Activated CD8-positive, alpha-beta memory T cell treated with anti-CD3 and anti-CD28 coated beads, Interleukin-2, amount 10 ng/mL, durations not matched to agents 7 days and 5 days (primary cell): Measurements from ENCODE around the gene MAGEC1. TPM values are rescaled to one million over a fixed set of nuclear protein-coding genes. Genes with fewer than 3 reads are reported as not detected.

Experiments
- ATAC-seq: fragments of 150-1000 bp; cut with Tn5 transposase; one replicate; pipeline ENCODE4 v1.10.0; 2021; ENCODE audit warnings: moderate library complexity
- CTCF ChIA-PET: fragments of 350-600 bp; sonication (Branson Sonifier 250); formaldehyde crosslinking; loops from one replicate; lab custom pipeline; 2021; ENCODE audit warnings: antibody characterized with exemption; lab: Charles Lee
- DNase-seq: peaks from one replicate; pipeline ENCODE4 v3.0.0-alpha.2; 2020
- H3K27ac Mint-ChIP-seq: one replicate; pipeline ENCODE4 v1.8.0; 2021; ENCODE audit warnings: mild to moderate bottlenecking, mixed read lengths
- H3K27me3 Mint-ChIP-seq: one replicate; pipeline ENCODE4 v1.8.0; 2021; ENCODE audit warnings: mixed read lengths
- H3K36me3 Mint-ChIP-seq: one replicate; pipeline ENCODE4 v1.8.0; 2021; ENCODE audit warnings: mild to moderate bottlenecking, mixed read lengths
- H3K4me1 Mint-ChIP-seq: one replicate; pipeline ENCODE4 v1.8.0; 2021; ENCODE audit warnings: mixed read lengths
- H3K4me3 Mint-ChIP-seq: one replicate; pipeline ENCODE4 v1.8.0; 2021; ENCODE audit warnings: mild to moderate bottlenecking, moderate library complexity, mixed read lengths
- H3K9me3 Mint-ChIP-seq: one replicate; pipeline ENCODE4 v1.8.0; 2022; ENCODE audit warnings: low read depth, mixed read lengths
- total RNA-seq, 2 experiments: library from RNA; stranded (reverse); gene quantifications; one replicate each; pipeline ENCODE4 v1.2.3, GENCODE V29; 2021

The MAGEC1 gene
- total RNA-seq, 2 experiments from 2014 or later = not detected

- no peaks in the 10 kb centered on the region for H3K4me1 Mint-ChIP-seq
- H3K36me3 Mint-ChIP-seq = no peaks in the 10 kb centered on the region
- no peak overlapping the region for H3K27ac Mint-ChIP-seq
- ATAC-seq = no peak
- H3K4me3 Mint-ChIP-seq = no peak overlapping the region
- CTCF ChIA-PET = no interaction called here
- DNase-seq = no peak
- H3K27me3 Mint-ChIP-seq = no peaks in the 10 kb centered on the region
- no peaks in the 10 kb centered on the region for H3K9me3 Mint-ChIP-seq
These were observed 37.5 kb downstream of the MAGEC1 start for GRCh38 chrX:141941234-141941633.

DNA sequence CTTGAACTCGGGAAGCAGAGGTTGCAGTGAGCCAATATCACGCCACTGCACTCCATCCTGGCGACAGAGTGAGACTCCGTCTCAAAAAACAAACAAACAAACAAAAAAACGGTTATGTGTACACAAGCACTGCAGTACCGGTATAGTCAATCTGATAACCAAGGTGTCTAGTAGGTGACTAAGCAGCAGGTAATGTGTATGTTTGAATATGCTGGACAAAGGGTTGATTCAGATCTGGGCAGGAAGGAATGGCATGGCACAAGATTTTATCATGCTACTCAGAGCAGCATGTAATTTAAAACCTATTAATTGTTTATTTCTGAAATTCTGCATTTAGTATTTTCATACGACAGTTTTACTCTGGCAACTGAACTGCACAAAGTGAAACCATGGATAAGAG, 41.7 kb downstream of the MAGEC1 start:
- no peak for DNase-seq
- no peak for ATAC-seq
- no peaks in the 10 kb centered on the region for H3K27me3 Mint-ChIP-seq
- no peaks in the 10 kb centered on the region for H3K36me3 Mint-ChIP-seq
- no peaks in the 10 kb centered on the region for H3K9me3 Mint-ChIP-seq
- CTCF ChIA-PET = no interaction called here
- H3K4me3 Mint-ChIP-seq = no peak overlapping the region
- no peak overlapping the region for H3K27ac Mint-ChIP-seq
- no peaks in the 10 kb centered on the region for H3K4me1 Mint-ChIP-seq

- no peak overlapping the region for H3K27ac Mint-ChIP-seq
- no peaks in the 10 kb centered on the region for H3K27me3 Mint-ChIP-seq
- CTCF ChIA-PET = no interaction called here
- H3K4me3 Mint-ChIP-seq = no peak overlapping the region
- no peaks in the 10 kb centered on the region for H3K36me3 Mint-ChIP-seq
- H3K9me3 Mint-ChIP-seq = no peaks in the 10 kb centered on the region
- H3K4me1 Mint-ChIP-seq = no peaks in the 10 kb centered on the region
- DNase-seq (no peak), ATAC-seq (no peak)
These were observed 43.7 kb downstream of the MAGEC1 start for GRCh38 chrX:141947350-141947749.

DNA sequence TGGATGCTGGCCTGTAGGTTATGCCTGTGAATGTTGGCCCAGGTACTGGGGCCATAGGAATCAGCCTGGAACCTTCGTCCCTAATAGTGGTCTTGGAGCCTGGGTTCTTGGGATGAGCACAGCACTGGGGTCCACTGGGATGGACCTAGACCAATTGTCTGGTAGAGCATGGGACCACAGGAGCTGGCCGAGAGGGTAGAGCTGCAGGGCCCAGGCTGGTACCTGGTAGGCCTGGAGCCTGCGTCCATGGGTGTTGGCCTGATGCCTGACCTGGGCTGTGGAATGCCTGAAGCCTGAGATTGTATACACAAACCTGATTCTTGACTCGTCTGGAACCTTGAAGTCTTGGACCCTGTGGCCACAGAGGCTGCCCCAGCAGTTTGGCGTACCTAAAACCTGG, 48.9 kb downstream of the MAGEC1 start:
- no peaks in the 10 kb centered on the region for H3K9me3 Mint-ChIP-seq
- CTCF ChIA-PET = no interaction called here
- no peaks in the 10 kb centered on the region for H3K27me3 Mint-ChIP-seq
- no peak overlapping the region for H3K4me3 Mint-ChIP-seq
- H3K36me3 Mint-ChIP-seq = no peaks in the 10 kb centered on the region
- H3K27ac Mint-ChIP-seq = no peak overlapping the region
- H3K4me1 Mint-ChIP-seq = no peaks in the 10 kb centered on the region
- DNase-seq (no peak), ATAC-seq (no peak)

GRCh38 chrX:141958675-141959074, 55.0 kb downstream of the MAGEC1 start:
- Mint-ChIP-seq H3K27ac (no peak overlapping the region), H3K27me3 (no peaks in the 10 kb centered on the region), H3K4me3 (no peak overlapping the region), H3K9me3 (no peaks in the 10 kb centered on the region), H3K36me3 (no peaks in the 10 kb centered on the region), H3K4me1 (no peaks in the 10 kb centered on the region)
- ATAC-seq = no peak
- CTCF ChIA-PET = no interaction called here
- DNase-seq = no peak

Other genes starting within 250 kb of the MAGEC1 start
- not detected for gene SPANXD, start 205.2 kb upstream of the MAGEC1 start, total RNA-seq
- not detected for gene MAGEC3, start 65.6 kb upstream of the MAGEC1 start, total RNA-seq